ENCODE results near the gene TMIGD2. TPM values are rescaled to one million over a fixed set of nuclear protein-coding genes. Genes with fewer than 3 reads are reported as not detected.
"Not testable (repeated sequence)": the region's sequence is repeated elsewhere in the genome, so short reads cannot be mapped to it uniquely, and the experiment has no call there.

TMIGD2 gene
- total RNA-seq, result not detected

DNA sequence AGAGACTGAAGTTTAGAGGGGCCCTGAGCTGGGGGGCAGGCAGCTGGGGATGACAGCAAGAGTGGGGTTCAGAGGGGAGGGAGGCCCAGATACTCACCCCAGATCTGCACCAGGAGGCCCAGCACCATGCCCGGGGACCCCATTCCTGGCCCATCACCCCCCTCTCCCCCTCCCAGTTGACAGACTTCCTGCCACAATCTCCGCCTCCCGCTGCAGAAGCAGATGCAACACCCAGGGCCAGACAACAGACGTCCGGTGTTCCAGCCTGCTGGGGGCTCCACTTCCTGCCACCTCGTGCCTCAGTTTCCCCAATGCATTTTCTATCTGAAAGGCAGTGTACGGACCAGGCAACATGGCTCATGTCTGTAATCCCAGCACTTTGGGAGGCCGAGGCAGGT lies at the start of gene TMIGD2:
Gene TMIGD2, minus strand, starts transcription at position 147 of the 398 bp plus-strand sequence. Its CDS starts 4 bp downstream, at position 143.
- Histone ChIP-seq H3K9me3 (no peaks in the 10 kb centered on the region), H3K4me1 (peaks cover 6% of the 10 kb centered on the region), H3K27me3 (peaks cover 19% of the 10 kb centered on the region), H3K36me3 (no peaks in the 10 kb centered on the region), H3K27ac (no peak within 1 kb of the TSS), H3K4me3 (no peak within 1 kb of the TSS)
- TF ChIP-seq POLR2AphosphoS5 (IDR thresholded peaks at IDR 0.05), result no peak
- WGBS, result 77% methylated on average over 3 of the region's 8 CpGs
- no peak for DNase-seq (ENCODE audit: low spot score in 2 of 2)

- TF ChIP-seq POLR2A (IDR thresholded peaks at IDR 0.05), result no peak
- H3K27me3 ChIP-seq, result no peaks in the 10 kb centered on the region
- WGBS, result 93% methylated on average over 9 of the region's 9 CpGs
- DNase-seq (ENCODE audit: low spot score in 2 of 2), result no peak
- H3K4me1 ChIP-seq, result peaks cover 6% of the 10 kb centered on the region
- H3K27ac ChIP-seq, result no peak overlapping the region
- no peak overlapping the region for H3K4me3 ChIP-seq
- H3K9me3 ChIP-seq, result no peaks in the 10 kb centered on the region
- peaks cover 30% of the 10 kb centered on the region for H3K36me3 ChIP-seq
These were observed 48.5 kb upstream of the TMIGD2 start for GRCh38 chr19:4350726-4351125.

GRCh38 chr19:4350111-4350510 lies 47.9 kb upstream of the TMIGD2 start:
- no peak overlapping the region for H3K27ac ChIP-seq
- peaks cover 30% of the 10 kb centered on the region for H3K36me3 ChIP-seq
- H3K9me3 ChIP-seq, result no peaks in the 10 kb centered on the region

GRCh38 chr19:4349225-4349624 lies 47.0 kb upstream of the TMIGD2 start:
- 96% methylated on average over 16 of the region's 16 CpGs for WGBS
- not testable (repeated sequence) for H3K9me3 ChIP-seq; H3K27me3 ChIP-seq; H3K27ac ChIP-seq; H3K4me3 ChIP-seq; DNase-seq (ENCODE audit: low spot score in 2 of 2)
- peaks cover 23% of the 10 kb centered on the region for H3K36me3 ChIP-seq
- H3K4me1 ChIP-seq, result peaks cover 16% of the 10 kb centered on the region

More at GRCh38 chr19:4350111-4350510, 47.9 kb upstream of the TMIGD2 start:
- peaks cover 12% of the 10 kb centered on the region for H3K4me1 ChIP-seq
- DNase-seq (ENCODE audit: low spot score in 2 of 2), result no peak
- TF ChIP-seq POLR2A (IDR thresholded peaks at IDR 0.05), result no peak
- no peak for TF ChIP-seq EP300 (IDR thresholded peaks at IDR 0.05)
- no peak for TF ChIP-seq POLR2AphosphoS5 (IDR thresholded peaks at IDR 0.05)
- WGBS, result 95% methylated on average over 8 of the region's 8 CpGs
- H3K4me3 ChIP-seq, result no peak overlapping the region
- H3K27me3 ChIP-seq, result no peaks in the 10 kb centered on the region

GRCh38 chr19:4347521-4347920 lies 45.3 kb upstream of the TMIGD2 start:
- TF ChIP-seq EP300 (IDR thresholded peaks at IDR 0.05), result no peak
- 78% methylated on average over 6 of the region's 6 CpGs for WGBS
- no peak overlapping the region for H3K4me3 ChIP-seq
- no peaks in the 10 kb centered on the region for H3K9me3 ChIP-seq
- no peaks in the 10 kb centered on the region for H3K27me3 ChIP-seq
- no peak overlapping the region for H3K27ac ChIP-seq
- no peak for DNase-seq (ENCODE audit: low spot score in 2 of 2)
- H3K36me3 ChIP-seq, result peaks cover 16% of the 10 kb centered on the region
- peaks cover 21% of the 10 kb centered on the region for H3K4me1 ChIP-seq

DNA sequence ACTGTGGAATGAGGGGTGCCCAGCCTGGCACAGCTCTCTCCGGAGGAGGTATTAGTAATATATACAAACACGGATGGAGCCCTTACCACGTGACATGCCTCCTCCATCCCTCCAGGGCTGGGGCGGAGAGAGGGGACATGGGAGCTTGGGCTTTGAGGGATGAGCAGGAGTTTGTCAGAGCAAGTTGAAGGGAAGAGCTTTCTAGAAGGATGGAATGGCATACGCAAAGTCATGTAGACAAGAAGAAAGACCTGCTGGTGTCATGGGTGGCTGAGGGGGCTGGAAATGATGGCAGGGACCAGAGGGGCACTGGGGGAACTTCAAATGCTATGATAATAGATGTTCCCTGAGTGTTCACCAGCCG lies 43.8 kb upstream of the TMIGD2 start:
- peaks cover 24% of the 10 kb centered on the region for H3K4me1 ChIP-seq
- no peaks in the 10 kb centered on the region for H3K27me3 ChIP-seq
- H3K4me3 ChIP-seq, result no peak overlapping the region
- WGBS, result 80% methylated on average over 6 of the region's 6 CpGs
- no peaks in the 10 kb centered on the region for H3K9me3 ChIP-seq
- no peak overlapping the region for H3K27ac ChIP-seq
- TF ChIP-seq CTCF (IDR thresholded peaks at IDR 0.05) (no peak), EP300 (IDR thresholded peaks at IDR 0.05) (no peak), POLR2AphosphoS5 (IDR thresholded peaks at IDR 0.05) (no peak), POLR2A (IDR thresholded peaks at IDR 0.05) (no peak)
- H3K36me3 ChIP-seq, result peaks cover 16% of the 10 kb centered on the region
- DNase-seq (ENCODE audit: low spot score in 2 of 2), result no peak

DNA sequence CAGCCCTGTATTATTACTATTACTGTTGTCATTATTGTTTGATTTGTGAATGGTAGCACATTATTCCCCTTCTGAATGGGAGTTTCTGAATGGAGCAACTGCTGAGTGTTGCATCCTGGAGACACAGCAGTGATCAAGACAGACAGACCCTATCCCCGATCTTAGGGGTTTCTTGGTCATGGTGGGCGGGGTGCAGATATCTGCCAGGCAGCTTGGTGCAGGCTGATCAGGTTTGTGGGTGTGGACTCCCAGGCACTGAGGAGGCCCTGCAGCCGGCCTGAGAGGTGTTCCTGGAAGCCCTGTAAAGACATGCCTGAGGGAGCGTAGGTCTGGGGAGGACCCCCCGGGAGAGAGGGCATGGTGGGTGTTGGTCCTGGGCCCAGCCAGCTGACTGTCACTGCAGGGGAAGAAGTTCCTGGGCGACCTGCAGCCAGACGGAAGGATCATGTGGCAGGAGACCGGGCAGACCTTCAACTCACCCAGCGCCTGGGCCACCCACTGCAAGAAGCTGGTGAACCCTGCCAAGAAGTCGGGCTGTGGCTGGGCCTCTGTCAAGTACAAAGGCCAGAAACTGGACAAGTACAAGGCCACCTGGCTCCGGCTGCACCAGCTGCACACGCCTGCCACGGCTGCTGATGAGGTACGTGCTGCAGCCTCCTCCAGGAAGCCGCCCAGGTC lies 43.3 kb upstream of the TMIGD2 start:
- Histone ChIP-seq H3K36me3 (peaks cover 16% of the 10 kb centered on the region), H3K9me3 (no peaks in the 10 kb centered on the region), H3K27ac (no peak overlapping the region), H3K4me1 (peaks cover 24% of the 10 kb centered on the region), H3K4me3 (no peak overlapping the region), H3K27me3 (no peaks in the 10 kb centered on the region)
- no peak for TF ChIP-seq CTCF (IDR thresholded peaks at IDR 0.05)
- WGBS, result 85% methylated on average over 5 of the region's 15 CpGs
- no peak for DNase-seq (ENCODE audit: low spot score in 2 of 2)

Measured in suprapubic skin (tissue), 4 donors.